HG03469 (cell line): ENCODE data around the gene GPATCH4.
"Not testable (repeated sequence)": the region's sequence is repeated elsewhere in the genome, so short reads cannot be mapped to it uniquely, and the experiment has no call there.

Experiments used
- ATAC-seq: cut with Tn5 transposase; IDR thresholded peaks from one replicate; pipeline ENCODE4 v1.9.1; 2021; ENCODE audit warnings: mild to moderate bottlenecking, moderate library complexity, moderate number of reproducible peaks; ENCODE audit not compliant: unreplicated experiment

The GPATCH4 gene

GRCh38 chr1:156581661-156582387 lies 19.5 kb downstream of the GPATCH4 start:
- ATAC-seq = no peak

GRCh38 chr1:156579472-156579871 lies 21.8 kb downstream of the GPATCH4 start, which contains the start of gene TTC24:
Gene TTC24, plus strand, starts transcription at chr1:156579723. Its CDS starts 1,642 bp downstream, at chr1:156581365.
- ATAC-seq = no peak

GRCh38 chr1:156578055-156578454 lies 23.2 kb downstream of the GPATCH4 start:
- no peak for ATAC-seq

- ATAC-seq = no peak
These were observed 23.7 kb downstream of the GPATCH4 start for GRCh38 chr1:156577550-156577949.

GRCh38 chr1:156574039-156574633 lies 27.1 kb downstream of the GPATCH4 start:
- ATAC-seq = no peak

GRCh38 chr1:156572663-156573018 lies 28.6 kb downstream of the GPATCH4 start:
- no peak for ATAC-seq

GRCh38 chr1:156571919-156572662 lies 29.2 kb downstream of the GPATCH4 start, which contains the start of gene IQGAP3:
Gene IQGAP3, minus strand, starts transcription at chr1:156572565. Its CDS starts 36 bp downstream, at chr1:156572529.
- ATAC-seq = no peak

- no peak for ATAC-seq
These were observed 29.9 kb downstream of the GPATCH4 start for GRCh38 chr1:156571261-156571852.

GRCh38 chr1:156566436-156566835 lies 34.8 kb downstream of the GPATCH4 start:
- ATAC-seq = no peak

- no peak for ATAC-seq
These were observed 35.8 kb downstream of the GPATCH4 start for GRCh38 chr1:156565519-156565918.

GRCh38 chr1:156560585-156561163 lies 40.6 kb downstream of the GPATCH4 start:
- ATAC-seq = no peak

GRCh38 chr1:156559797-156560385 lies 41.4 kb downstream of the GPATCH4 start:
- ATAC-seq = no peak

- ATAC-seq = no peak
These were observed 42.0 kb downstream of the GPATCH4 start for GRCh38 chr1:156559086-156559796.

- ATAC-seq = no peak
These were observed 44.9 kb downstream of the GPATCH4 start for GRCh38 chr1:156556354-156556753.

GRCh38 chr1:156555715-156556114 lies 45.6 kb downstream of the GPATCH4 start:
- ATAC-seq = no peak

- no peak for ATAC-seq
These were observed 46.3 kb downstream of the GPATCH4 start for GRCh38 chr1:156554971-156555370.

- no peak for ATAC-seq
These were observed 47.3 kb downstream of the GPATCH4 start for GRCh38 chr1:156553860-156554485.

- ATAC-seq = not testable (repeated sequence)
These were observed 48.3 kb downstream of the GPATCH4 start for GRCh38 chr1:156552937-156553336.

GRCh38 chr1:156552518-156552917 lies 48.8 kb downstream of the GPATCH4 start:
- ATAC-seq = no peak
